Smooth muscle cell of the umbilical artery (primary cell): ENCODE results near the gene LRRFIP1. TPM values are rescaled to one million over a fixed set of nuclear protein-coding genes. Genes with fewer than 3 reads are reported as not detected.

ENCODE experiments used
- total RNA-seq: library from RNA; depleted of rRNA; stranded (reverse); fragments of >200 nt; gene quantifications from 2 replicates; pipeline ENCODE4 v1.2.3, GENCODE V29; 2014

Gene LRRFIP1, protein sequence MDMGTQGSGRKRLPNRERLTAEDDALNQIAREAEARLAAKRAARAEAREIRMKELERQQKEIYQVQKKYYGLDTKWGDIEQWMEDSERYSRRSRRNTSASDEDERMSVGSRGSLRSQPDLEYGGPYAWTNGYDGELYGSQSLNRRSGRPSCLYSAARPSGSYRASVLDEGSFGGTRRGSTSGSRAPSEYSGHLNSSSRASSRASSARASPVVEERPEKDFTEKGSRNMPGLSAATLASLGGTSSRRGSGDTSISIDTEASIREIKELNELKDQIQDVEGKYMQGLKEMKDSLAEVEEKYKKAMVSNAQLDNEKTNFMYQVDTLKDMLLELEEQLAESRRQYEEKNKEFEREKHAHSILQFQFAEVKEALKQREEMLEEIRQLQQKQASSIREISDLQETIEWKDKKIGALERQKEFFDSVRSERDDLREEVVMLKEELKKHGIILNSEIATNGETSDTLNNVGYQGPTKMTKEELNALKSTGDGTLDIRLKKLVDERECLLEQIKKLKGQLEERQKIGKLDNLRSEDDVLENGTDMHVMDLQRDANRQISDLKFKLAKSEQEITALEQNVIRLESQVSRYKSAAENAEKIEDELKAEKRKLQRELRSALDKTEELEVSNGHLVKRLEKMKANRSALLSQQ
- 46.3 and 106 TPM in 2 replicates for total RNA-seq

DNA sequence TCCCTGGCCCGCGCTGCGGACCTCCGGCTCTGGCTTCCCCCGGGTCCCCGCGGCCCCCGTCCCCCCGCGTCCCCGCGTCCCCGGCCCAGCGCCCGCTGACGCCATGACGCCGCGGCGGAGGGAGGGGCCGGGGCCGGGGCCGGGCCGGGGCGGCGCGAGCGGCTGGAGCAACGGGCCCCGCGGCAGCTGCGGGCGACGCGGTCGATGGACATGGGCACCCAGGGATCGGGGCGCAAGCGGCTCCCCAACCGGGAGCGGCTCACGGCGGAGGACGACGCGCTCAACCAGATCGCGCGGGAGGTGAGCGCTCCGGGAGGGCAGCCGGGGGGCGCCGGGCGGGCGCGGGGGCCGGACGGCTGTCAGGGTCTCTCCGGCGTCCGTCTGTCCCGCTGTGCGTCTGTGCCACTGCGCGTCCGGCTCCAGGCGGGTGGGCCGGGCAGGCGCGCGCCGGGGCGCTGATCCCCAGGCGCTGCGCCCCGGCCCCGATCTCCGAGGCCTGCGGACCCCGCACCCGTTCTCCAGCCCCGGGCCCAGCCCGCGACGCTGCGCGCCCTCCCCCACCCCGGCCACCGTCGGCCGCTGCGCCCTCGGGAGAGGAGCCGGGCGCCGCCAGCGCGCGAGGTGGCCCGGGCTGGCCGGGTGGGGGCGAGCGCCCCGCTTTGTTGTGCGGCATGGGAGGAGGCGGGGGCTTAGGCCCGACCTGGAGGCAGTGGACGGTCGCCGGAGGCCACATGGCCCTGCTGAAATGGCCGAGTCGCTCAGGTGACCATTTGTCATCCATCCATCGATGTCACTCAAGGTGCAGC lies at the start of gene LRRFIP1:
Gene LRRFIP1, plus strand, starts transcription at position 147 of the 806 bp plus-strand sequence. Its CDS starts 58 bp downstream, at position 205.

DNA sequence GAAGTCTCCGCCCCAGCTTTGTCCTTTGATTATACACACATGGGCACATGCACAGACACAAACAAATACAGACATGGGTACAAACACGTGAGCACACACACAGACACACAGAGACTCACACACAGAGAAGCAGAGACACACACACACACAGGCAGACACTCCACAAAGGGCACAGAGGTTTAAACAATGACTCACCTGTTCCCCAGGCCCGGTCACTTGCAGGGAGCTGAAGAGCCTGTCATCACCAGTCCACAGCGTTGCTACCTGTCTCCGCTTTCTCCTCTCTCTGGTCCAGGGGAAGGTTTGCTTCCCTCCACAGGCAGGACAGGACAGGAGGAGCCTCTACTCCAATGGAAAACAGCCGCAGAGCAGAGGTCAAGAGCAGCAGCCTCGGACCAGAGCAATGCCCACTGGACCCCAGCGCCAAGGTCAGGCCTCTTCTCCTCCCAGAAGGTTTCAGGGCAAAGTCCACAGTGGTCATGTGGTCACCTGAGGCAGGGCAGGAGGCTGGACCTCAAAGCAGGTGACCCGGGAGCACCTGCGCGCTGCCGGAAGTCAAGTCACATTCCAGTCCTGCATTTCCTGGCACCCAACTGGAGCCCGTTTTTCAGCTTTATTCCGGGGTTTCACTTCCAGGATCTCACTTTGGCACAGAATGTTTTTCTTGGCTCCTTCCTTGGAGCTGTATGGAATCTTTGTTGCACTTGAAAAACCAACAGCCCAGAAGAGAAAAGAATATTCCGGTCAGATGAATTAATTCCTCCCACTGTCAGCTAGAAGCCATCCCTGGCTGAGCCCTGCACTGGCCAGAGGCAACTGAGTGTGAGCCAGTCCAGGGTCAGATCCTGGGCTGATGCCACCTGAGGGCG lies 36.9 kb upstream of the LRRFIP1 start, which contains the start of gene RAB17:
Gene RAB17, minus strand, starts transcription at position 463 of the 869 bp plus-strand sequence. CDS start 4,580 bp downstream, outside the sequence.

DNA sequence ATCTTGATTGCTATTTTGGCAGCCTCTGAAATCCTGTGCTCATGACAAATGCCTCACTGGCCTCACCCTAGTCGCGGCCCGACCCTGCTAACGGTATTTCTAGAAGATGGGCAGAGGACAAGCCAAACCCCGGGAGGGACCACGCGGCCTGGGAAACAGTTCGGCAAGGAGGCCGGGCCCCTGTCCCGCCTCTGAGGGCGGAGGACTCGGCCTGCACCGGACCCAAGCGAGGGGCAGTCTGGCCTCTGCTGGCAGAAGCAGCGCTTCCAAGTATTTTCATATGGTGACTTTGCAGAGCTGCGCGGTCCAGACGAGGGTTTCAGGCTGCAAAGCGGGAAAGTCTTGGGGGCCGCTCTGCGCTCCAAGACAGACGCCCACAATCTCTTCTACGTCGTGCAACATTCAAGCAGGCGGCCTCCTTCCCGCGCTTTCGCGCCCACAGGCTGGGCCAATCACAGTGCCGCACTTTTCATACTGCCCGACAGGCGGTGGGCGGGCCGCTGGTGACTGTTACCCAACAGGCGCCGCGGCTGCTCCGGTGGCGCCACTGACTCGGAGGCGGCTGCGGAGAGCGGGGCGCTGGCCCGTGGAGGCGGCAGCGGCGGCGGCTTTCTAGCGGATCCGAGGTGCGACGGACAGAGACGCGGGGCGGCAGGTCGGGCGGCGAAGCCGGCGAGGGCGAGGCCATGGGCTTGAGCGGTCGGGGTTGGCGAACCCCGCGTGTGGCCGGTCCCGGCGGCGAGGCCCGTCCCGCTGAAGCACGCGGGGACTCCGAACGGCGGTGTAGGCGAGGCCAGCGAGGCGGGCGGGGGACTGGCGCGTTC lies 171.1 kb downstream of the LRRFIP1 start, which contains the start of gene RBM44:
Gene RBM44, plus strand, starts transcription at position 544 of the 824 bp plus-strand sequence. CDS start 14,831 bp downstream, outside the sequence.

Other genes starting within 250 kb of the LRRFIP1 start
- gene COL6A3, start 213.4 kb upstream of the LRRFIP1 start, total RNA-seq, result 1,689 and 3,192 TPM in 2 replicates
- gene MLPH, start 140.3 kb upstream of the LRRFIP1 start, total RNA-seq, result 11.6 and 50.9 TPM in 2 replicates
- gene PRLH, start 61.0 kb upstream of the LRRFIP1 start, total RNA-seq, result not detected in 2 replicates
- gene RAB17, start 36.9 kb upstream of the LRRFIP1 start, total RNA-seq, result 0.59 and 0.60 TPM in 2 replicates
- 0.18 and 0.30 TPM in 2 replicates for gene RBM44, start 171.2 kb downstream of the LRRFIP1 start, total RNA-seq
- gene RAMP1, start 232.0 kb downstream of the LRRFIP1 start, total RNA-seq, result 0.23 and 1.5 TPM in 2 replicates